Stimulated activated CD8-positive, alpha-beta memory T cell treated with anti-CD3 and anti-CD28 coated beads, Interleukin-4, amount 100 ng/mL, for 1 hour (primary cell): ENCODE measurements around the gene ARHGAP20.

Experiments
- DNase-seq, 2 donors: peaks; one replicate each; pipeline ENCODE4 v3.0.0-alpha.2; 2020; ENCODE audit warnings: low read depth in 2 of 2, low spot score in 1 of 2

Gene ARHGAP20

GRCh38 chr11:110613197-110613918 lies 98.9 kb downstream of the ARHGAP20 start:
- DNase-seq, result no peak

GRCh38 chr11:110606415-110606814 lies 105.8 kb downstream of the ARHGAP20 start:
- no peak for DNase-seq

- DNase-seq, result no peak
Observed at GRCh38 chr11:110601936-110602335, 110.3 kb downstream of the ARHGAP20 start.

DNA sequence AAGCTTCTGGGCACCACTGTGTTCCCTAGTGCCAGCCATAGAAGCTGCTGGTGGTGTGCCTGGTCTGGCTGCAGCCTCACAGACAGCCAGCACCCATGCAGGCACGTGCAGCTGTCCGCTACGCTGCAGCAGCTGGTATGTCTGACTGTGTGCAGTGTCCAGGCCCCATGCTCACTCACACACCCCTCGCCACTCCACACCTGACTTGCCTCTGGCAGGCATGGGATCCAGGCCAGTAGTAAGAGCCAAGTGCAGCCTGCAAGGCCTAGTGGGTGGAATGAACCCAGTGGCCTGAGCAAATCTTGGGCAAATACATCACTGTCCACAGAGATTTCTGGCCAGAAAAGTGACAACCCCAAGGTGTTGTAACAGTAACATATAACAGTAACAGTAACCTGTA lies 111.9 kb downstream of the ARHGAP20 start:
- DNase-seq, result no peak

GRCh38 chr11:110599207-110599606 lies 113.0 kb downstream of the ARHGAP20 start:
- no peak for DNase-seq

- no peak for DNase-seq
Observed at GRCh38 chr11:110598725-110599124, 113.5 kb downstream of the ARHGAP20 start.

GRCh38 chr11:110587972-110588371 lies 124.3 kb downstream of the ARHGAP20 start:
- no peak for DNase-seq

- DNase-seq, result no peak
Observed at GRCh38 chr11:110587129-110587528, 125.1 kb downstream of the ARHGAP20 start.

DNA sequence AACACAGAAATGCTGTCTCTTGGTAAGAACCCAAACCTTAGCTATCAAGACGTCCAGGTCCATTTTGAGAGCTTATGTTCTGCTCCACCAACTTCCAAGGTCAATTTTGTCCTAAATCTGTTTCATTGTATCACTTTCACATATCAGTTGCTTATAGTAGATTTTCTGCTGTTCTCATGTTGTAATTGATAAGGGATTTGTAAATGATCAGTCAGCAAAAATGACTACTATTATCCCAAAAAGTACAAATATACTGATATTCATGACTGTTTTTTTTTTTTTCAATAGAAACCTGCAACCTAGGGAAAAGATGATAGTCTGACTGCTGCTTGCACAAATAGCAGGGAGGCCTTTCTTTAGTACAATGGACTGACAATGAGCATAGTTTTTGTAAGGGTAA lies 128.1 kb downstream of the ARHGAP20 start:
- no peak for DNase-seq

DNA sequence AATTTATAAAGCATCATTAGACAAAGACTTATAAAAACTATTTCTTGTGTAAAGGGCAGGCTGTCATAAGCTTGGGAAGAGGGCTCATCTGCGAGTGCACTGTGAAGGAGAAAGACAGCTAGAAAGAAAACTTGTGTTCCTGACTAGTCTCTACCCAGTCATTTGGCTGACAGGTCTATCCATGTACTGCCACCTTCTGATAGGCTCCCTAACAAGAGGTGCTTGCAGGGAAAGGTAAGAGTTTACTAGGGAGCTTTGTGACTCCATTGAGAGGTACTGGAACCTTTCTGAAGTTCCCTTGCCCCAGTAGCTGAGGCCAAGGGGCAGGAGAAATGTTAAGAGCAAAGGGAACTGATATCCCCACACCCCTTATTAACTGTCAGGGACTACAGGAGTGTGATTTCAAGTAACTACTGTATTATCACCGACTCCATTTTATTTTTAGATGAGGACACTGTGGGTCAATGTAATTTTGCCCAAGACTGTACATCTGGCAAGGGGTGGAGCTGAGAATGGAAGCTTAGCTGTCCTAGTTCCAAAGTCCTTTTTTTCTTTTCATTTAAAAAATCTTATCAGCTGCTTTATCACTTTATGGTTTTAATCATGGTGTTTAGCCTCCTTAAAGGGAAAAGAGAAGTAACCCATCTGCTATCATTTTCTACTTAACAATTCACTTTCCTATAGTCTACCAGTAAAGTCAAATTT lies 129.4 kb downstream of the ARHGAP20 start:
- no peak for DNase-seq

GRCh38 chr11:110580571-110580970 lies 131.7 kb downstream of the ARHGAP20 start:
- no peak for DNase-seq

DNA sequence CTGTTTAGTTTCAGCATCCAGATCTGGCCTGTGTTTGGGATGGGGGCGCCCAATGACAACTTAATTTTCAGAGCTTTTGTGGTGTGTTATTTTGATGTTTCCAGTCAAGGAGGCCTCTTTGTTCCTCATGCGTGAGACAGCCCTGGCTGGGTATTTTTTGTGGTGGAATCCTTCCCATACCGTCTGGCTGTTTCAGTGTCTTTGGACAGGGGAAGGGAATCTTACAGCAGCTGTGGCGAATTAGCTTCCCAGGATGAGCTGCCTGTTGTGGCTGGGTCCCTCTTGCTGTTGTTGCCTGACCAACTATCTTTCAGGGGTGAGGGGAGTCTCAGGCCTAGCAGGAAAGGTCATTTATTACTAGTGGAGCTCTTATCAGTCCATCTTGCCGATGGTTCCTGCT lies 138.8 kb downstream of the ARHGAP20 start:
- DNase-seq, result no peak

DNA sequence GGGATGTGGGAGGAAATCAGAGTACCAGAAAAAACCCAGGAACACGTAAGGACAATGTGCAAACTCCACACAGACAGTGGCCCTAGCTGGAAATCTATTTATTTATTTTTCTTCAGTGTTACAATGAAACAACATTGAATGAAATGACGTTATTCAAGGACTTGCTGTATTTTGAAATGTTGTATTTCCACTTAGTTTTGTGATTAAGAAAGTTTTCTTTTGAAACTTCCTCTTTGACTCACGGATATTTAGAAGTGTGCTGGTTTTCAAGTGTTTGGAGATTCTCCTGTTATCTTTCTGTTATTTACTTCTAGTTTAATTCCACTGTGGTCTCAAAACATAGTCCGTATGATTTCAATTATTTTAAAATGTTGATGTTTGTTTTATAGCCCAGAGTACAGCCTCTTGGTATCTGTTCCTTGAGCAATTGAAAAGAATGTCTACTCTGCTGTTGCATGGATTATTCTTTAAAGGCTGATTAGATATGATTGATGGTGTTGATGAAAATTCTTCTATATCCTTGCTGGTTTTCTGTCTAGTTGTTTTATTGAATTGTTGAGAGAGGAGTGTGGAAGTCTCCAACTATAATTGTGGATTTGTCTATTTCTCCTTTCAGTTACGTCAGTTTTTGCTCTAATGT lies 141.0 kb downstream of the ARHGAP20 start:
- no peak for DNase-seq

DNA sequence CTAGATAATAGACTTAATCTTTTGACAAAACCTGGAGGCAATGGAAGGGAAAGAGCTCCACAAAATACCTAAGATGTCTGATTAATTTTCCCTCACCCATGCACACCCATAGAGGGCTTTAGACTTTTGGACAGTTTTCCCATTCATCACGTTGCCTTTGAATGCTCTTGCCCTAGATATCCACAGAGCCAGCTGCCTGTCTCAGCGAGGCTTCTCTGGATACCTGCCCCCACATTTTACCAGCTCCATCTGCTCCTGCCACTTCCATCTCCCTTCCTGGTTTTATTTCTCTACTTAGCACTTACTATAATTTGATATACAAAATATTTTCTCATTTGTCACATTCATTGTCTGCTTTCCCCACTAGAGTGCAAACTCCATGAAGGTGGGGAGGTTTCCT lies 145.7 kb downstream of the ARHGAP20 start:
- DNase-seq, result no peak

- no peak for DNase-seq
Observed at GRCh38 chr11:110565357-110566336, 146.6 kb downstream of the ARHGAP20 start.

- DNase-seq, result no peak
Observed at GRCh38 chr11:110564676-110565356, 147.4 kb downstream of the ARHGAP20 start.

- DNase-seq, result no peak
Observed at GRCh38 chr11:110544779-110545178, 167.5 kb downstream of the ARHGAP20 start.

GRCh38 chr11:110538154-110538553 lies 174.1 kb downstream of the ARHGAP20 start:
- no peak for DNase-seq

- DNase-seq, result no peak
Observed at GRCh38 chr11:110530900-110531741, 181.1 kb downstream of the ARHGAP20 start.

- DNase-seq, result no peak
Observed at GRCh38 chr11:110529043-110529442, 183.2 kb downstream of the ARHGAP20 start.
